IMR-90 (cell line): ENCODE data around the gene BTNL8.

ENCODE experiments used
- BHLHE40 ChIP-seq: fragments of 150-350 bp; IDR thresholded peaks from 2 replicates; pipeline ENCODE4 v1.6.1; 2016; ENCODE audit warnings: mild to moderate bottlenecking, low read depth, low read length
- CEBPB ChIP-seq: IDR thresholded peaks from 2 replicates; pipeline ENCODE4 v1.6.1; 2012; ENCODE audit warnings: low read depth, low read length, improper control_type of control experiment
- CTCF ChIP-seq: conservative IDR thresholded peaks from 2 replicates; pipeline ENCODE4 v1.5.1; 2012; ENCODE audit warnings: mild to moderate bottlenecking, low read depth, low read length, improper control_type of control experiment
- FOS ChIP-seq: fragments of 150-350 bp; IDR thresholded peaks from 2 replicates; pipeline ENCODE4 v1.6.1; 2016; ENCODE audit warnings: low read depth, low read length
- MAFK ChIP-seq: IDR thresholded peaks from 2 replicates; pipeline ENCODE4 v1.6.1; 2012; ENCODE audit warnings: low read depth, low read length, improper control_type of control experiment
- NFE2L2 ChIP-seq: fragments of 150-350 bp; IDR thresholded peaks from 2 replicates; pipeline ENCODE4 v1.6.1; 2016; ENCODE audit warnings: low read depth, mild to moderate bottlenecking, low read length
- POLR2A ChIP-seq: IDR thresholded peaks from 2 replicates; pipeline ENCODE4 v1.6.1; 2012; ENCODE audit warnings: mild to moderate bottlenecking, low read depth, low read length
- RAD21 ChIP-seq: IDR thresholded peaks from 2 replicates; pipeline ENCODE4 v1.6.1; 2012; ENCODE audit warnings: low read length, improper control_type of control experiment
- SMC3 ChIP-seq: fragments of 150-350 bp; IDR thresholded peaks from 2 replicates; pipeline ENCODE4 v1.6.1; 2016; ENCODE audit warnings: low read depth, mild to moderate bottlenecking, antibody characterized with exemption, low read length, moderate library complexity
- TF ChIP-seq, protein P1 (sequence below): fragments of 150-350 bp; IDR thresholded peaks from 2 replicates; pipeline ENCODE4 v1.6.1; 2016; ENCODE audit warnings: low read depth, mild to moderate bottlenecking, low read length, moderate library complexity, borderline replicate concordance

GRCh38 chr5:180853848-180854176 lies 45.1 kb upstream of the BTNL8 start:
- TF ChIP-seq POLR2A, result no peak
- no peak for TF ChIP-seq CTCF
- TF ChIP-seq MAFK, result no peak
- TF ChIP-seq SMC3, result no peak
- TF ChIP-seq RAD21, result no peak
- TF ChIP-seq FOS, result no peak
- TF ChIP-seq, protein P1, sequence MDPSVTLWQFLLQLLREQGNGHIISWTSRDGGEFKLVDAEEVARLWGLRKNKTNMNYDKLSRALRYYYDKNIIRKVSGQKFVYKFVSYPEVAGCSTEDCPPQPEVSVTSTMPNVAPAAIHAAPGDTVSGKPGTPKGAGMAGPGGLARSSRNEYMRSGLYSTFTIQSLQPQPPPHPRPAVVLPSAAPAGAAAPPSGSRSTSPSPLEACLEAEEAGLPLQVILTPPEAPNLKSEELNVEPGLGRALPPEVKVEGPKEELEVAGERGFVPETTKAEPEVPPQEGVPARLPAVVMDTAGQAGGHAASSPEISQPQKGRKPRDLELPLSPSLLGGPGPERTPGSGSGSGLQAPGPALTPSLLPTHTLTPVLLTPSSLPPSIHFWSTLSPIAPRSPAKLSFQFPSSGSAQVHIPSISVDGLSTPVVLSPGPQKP, result no peak
- TF ChIP-seq BHLHE40, result no peak
- TF ChIP-seq NFE2L2, result no peak
- no peak for TF ChIP-seq CEBPB
